BJ (cell line): ENCODE results near the gene LRP8. TPM values are rescaled to one million over a fixed set of nuclear protein-coding genes. Genes with fewer than 3 reads are reported as not detected.

Experiments used
- CTCF ChIA-PET: fragments of 350-600 bp; formaldehyde crosslinking; extraction: SDS; loops from one replicate; lab custom pipeline; 2021; ENCODE audit warnings: antibody characterized with exemption, inconsistent platforms; lab: Yijun Ruan, JAX
- POLR2A ChIA-PET: fragments of 300-600 bp; sonication (Branson Sonifier 250); formaldehyde crosslinking; extraction: SDS; loops from one replicate; lab custom pipeline; 2021; ENCODE audit warnings: antibody characterized with exemption; lab: Charles Lee
- DNase-seq: peaks from one replicate; pipeline ENCODE4 v3.0.0-alpha.2; 2011; ENCODE audit warnings: low read depth
- H3K27me3 ChIP-seq: 2 replicates; pipeline ENCODE4 v1.6.0; 2011; ENCODE audit warnings: low read length; ENCODE audit not compliant: control insufficient read depth, insufficient read depth
- H3K36me3 ChIP-seq: 2 replicates; pipeline ENCODE4 v1.5.1; 2011; ENCODE audit warnings: low read length; ENCODE audit not compliant: control insufficient read depth, insufficient read depth
- H3K4me3 ChIP-seq: 2 replicates; pipeline ENCODE4 v1.5.1; 2011; ENCODE audit warnings: low read depth, mild to moderate bottlenecking, control low read depth, low read length
- polyA plus RNA-seq: library from polyadenylated mRNA; depleted of rRNA; stranded (reverse); fragments of >200 nt; gene quantifications from 2 replicates; pipeline ENCODE4 v1.2.3, GENCODE V29; 2011
- TF ChIP-seq, protein P1 (sequence below): IDR thresholded peaks from 2 replicates; pipeline ENCODE4 v1.5.1; 2011; ENCODE audit warnings: low read depth, mild to moderate bottlenecking, control low read depth, inconsistent platforms, low read length, moderate library complexity; ENCODE audit not compliant: insufficient read depth

The LRP8 gene
- polyA plus RNA-seq, 1 experiment = 18.2 TPM

DNA sequence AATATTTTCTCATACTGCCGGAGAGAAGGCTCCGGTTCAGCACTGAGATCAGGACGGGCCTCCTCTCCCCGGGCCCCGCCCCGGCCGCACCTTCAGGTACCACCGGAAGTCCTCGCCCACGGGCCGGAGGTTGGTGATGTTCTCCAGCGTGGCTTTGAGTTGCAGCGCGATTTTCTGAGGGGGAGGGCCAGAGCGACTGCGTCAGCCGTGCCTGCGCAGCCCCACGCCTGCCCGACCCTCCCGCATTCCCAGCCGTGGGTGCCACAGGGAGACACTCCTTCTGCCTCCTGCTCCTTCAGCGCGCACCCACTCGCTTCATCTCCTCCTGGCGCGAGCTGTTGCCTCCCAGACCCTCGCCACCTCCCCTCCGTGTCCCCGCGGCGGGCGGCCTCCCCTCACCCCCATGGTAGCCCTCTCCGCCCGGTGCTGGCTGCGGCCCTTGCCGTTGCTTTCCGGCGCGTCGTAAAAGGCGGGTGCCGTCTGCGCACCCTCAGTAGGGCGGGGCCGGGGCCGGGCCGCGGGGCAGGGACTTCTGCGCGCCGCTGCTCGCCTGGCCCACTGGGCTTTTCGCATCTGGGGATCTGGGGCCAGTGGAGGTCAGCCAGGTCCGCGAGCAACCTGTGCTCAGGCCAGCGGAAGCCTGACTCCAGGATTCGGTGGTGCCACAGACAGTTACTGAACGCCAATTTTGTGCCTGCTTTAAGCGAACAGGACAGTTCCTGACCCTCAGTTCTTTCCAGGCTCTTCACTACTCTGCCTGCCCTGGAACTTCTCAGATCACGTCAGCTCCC is 107.5 kb downstream of the LRP8 start, which contains the start of gene CZIB:
Gene CZIB (minus strand): TSS at position 464 of the 791 bp plus-strand sequence. CDS start 59 bp downstream, at position 405.
- TF ChIP-seq, protein P1, sequence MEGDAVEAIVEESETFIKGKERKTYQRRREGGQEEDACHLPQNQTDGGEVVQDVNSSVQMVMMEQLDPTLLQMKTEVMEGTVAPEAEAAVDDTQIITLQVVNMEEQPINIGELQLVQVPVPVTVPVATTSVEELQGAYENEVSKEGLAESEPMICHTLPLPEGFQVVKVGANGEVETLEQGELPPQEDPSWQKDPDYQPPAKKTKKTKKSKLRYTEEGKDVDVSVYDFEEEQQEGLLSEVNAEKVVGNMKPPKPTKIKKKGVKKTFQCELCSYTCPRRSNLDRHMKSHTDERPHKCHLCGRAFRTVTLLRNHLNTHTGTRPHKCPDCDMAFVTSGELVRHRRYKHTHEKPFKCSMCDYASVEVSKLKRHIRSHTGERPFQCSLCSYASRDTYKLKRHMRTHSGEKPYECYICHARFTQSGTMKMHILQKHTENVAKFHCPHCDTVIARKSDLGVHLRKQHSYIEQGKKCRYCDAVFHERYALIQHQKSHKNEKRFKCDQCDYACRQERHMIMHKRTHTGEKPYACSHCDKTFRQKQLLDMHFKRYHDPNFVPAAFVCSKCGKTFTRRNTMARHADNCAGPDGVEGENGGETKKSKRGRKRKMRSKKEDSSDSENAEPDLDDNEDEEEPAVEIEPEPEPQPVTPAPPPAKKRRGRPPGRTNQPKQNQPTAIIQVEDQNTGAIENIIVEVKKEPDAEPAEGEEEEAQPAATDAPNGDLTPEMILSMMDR = no peak
- peaks cover 4% of the 10 kb centered on the region; the same call in 1 of the 2 replicates for H3K36me3 ChIP-seq
- H3K4me3 ChIP-seq = peak within 1 kb of the TSS; percentile 99
- POLR2A ChIA-PET = no interaction called here
- H3K27me3 ChIP-seq = no peaks in the 10 kb centered on the region
- DNase-seq = peak; percentile 46
- CTCF ChIA-PET = interaction anchor here (0.7 kb wide), 1 partner anchor 33 kb away, joined by 3 read pairs; no protein-coding TSS in a partner anchor

DNA sequence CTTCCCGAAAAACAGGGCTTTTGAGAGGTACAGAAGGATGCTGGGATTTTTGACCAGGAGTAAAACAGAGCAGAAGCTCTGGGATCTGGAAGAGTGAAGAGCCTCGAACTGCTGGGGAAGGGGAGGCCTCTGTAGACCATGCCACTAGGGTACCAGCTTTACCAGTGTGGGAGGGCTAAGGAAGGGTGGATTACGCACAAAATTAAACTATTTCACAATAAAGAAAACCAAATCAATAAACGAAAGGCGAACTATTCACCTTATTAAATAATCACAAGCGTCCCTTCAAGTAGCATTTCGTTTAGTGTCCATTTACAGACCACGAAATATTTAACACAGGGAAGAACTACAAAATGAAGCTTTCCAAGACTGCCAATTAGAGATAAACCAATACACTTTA is 108.2 kb downstream of the LRP8 start:
- Histone ChIP-seq H3K27me3 (no peaks in the 10 kb centered on the region), H3K36me3 (peaks cover 4% of the 10 kb centered on the region), H3K4me3 (peak overlapping the region; percentile 99)
- ChIA-PET CTCF (no interaction called here), POLR2A (no interaction called here)
- no peak for DNase-seq
- TF ChIP-seq, protein P1 = no peak

DNA sequence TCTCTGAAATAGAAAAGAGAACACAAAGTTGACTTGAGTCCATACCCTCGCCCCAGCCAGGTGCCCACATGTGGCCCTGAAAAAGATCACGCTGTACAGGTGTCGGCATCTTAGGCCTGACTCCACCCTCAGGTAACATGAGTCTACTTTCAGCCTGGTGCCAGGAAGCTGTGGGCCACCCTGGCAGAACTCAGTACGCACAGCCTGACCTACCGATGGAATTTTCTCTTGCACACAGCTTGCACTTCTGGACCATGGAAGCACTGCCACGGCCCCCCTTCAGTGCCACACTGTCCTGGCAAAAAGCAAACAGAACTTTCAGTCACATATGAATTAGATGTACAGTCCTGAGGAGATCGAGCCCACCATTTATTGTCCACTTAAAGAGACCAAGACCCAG is 109.7 kb downstream of the LRP8 start:
- ChIA-PET POLR2A (no interaction called here), CTCF (no interaction called here)
- TF ChIP-seq, protein P1 = no peak
- Histone ChIP-seq H3K27me3 (no peaks in the 10 kb centered on the region), H3K36me3 (peaks cover 8% of the 10 kb centered on the region), H3K4me3 (no peak overlapping the region)
- DNase-seq = no peak

DNA sequence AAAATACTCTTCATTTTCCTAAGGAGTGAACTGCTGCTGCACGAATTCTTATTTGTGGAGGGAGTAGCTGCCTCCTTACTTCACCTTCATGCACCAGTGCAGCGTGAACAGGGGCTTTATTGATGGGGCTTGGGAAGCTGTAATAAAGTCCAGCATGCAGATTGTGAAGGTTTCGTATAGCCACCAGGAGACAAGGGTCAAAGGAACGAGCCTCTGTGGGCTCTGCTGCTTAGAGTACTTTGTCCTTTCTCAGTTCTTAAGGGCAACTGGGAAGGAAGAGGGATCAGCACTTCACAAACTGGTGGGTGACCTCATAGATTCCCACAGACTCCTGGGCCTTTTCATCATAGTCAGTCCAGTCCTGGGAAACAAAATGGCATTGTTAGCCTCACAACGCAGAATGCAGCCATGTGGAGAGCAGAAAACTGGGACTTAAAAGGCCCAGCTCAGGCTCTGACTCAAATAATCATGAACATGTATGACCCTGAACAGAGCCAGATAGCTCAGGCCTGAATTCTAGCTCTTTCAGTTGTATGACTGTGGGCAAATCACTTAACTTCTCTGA is 113.4 kb downstream of the LRP8 start:
- CTCF ChIA-PET = interaction anchor here (0.8 kb wide), 1 partner anchor 28 kb away, joined by 3 read pairs; no protein-coding TSS in a partner anchor
- DNase-seq = no peak
- H3K36me3 ChIP-seq = peaks cover 22% of the 10 kb centered on the region
- POLR2A ChIA-PET = interaction anchor here (0.5 kb wide), 1 partner anchor 1529 kb away, joined by 4 read pairs; no protein-coding TSS in a partner anchor
- no peaks in the 10 kb centered on the region for H3K27me3 ChIP-seq
- H3K4me3 ChIP-seq = no peak overlapping the region
- TF ChIP-seq, protein P1 = no peak

DNA sequence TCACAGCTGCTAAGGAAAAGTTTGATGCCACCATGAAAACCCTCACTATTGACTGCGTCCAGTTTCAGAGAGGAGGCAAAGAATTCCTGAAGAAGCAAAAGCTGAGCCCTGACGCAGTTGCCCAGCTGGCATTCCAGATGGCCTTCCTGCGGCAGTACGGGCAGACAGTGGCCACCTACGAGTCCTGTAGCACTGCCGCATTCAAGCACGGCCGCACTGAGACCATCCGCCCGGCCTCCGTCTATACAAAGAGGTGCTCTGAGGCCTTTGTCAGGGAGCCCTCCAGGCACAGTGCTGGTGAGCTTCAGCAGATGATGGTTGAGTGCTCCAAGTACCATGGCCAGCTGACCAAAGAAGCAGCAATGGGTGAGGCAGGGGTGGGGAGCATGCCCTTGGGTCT is 116.9 kb downstream of the LRP8 start:
- Histone ChIP-seq H3K36me3 (peaks cover 23% of the 10 kb centered on the region), H3K27me3 (no peaks in the 10 kb centered on the region), H3K4me3 (no peak overlapping the region)
- TF ChIP-seq, protein P1 = no peak
- POLR2A ChIA-PET = no interaction called here
- CTCF ChIA-PET = no interaction called here
- no peak for DNase-seq
